Uterus (tissue), 2 donors: ENCODE results near the gene NAT9.

ENCODE experiments used
- POLR2A ChIP-seq, 2 donors: fragments of 450-650 bp; IDR thresholded peaks; one replicate each; pipeline ENCODE4 v1.6.1; 2016; ENCODE audit warnings: antibody characterized with exemption in 2 of 2, mild to moderate bottlenecking in 1 of 2, moderate library complexity in 1 of 2
- TF ChIP-seq, protein P1 (sequence below), 4 experiments: fragments of 200-600 bp in 2 of 4; fragments of 450-650 bp in 2 of 4; sonication (generic) in 2 of 4; IDR thresholded peaks; one replicate each; pipeline ENCODE4 v1.5.1; 2016 to 2019; ENCODE audit warnings: antibody characterized with exemption in 4 of 4, mild to moderate bottlenecking in 2 of 4, moderate library complexity in 1 of 4

DNA sequence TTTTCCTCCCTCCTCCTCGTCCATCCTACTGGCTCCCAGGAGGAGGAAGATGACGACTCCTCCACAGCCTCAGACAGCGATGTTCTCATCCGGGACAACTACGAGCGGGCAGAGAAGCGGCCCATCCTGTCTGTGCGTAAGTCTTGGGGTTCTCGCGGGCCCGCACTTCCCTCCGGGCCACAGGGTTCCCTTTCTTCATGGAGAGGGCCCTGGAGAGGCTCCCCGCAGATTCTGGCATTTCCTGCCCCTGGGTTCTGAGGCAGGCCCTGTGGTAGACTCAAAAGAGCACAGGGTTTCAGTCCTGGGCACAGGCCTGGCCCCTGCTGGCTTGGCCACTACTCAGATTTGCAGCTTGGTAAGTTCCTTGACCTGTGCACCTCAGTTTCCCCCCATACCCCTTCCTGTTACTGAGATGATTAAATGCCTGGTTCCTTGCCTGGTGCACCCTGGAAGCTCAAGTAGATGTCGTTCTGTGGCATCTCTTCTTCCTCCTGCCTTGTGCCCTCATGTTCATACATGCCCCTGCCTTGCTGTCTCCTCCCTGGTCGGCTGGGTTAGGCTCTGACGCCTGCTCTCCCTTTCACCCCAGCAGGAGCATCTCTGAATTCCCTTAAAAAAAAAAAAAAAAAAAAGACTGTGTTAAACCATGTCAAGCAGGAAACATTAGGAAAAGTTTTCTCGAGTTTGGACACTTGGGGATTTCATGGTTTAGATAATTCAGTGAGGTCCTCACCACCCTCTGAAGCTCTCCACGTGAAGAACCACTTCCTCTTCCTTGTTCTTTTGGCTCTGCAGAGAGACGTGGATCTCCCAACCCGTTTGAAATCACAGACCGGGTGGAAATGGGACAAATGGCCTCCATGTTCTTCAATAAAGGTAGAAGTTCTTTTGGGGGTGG lies 14.3 kb upstream of the NAT9 start:
- no peak for TF ChIP-seq POLR2A (IDR thresholded peaks at IDR 0.05)
- TF ChIP-seq, protein P1, sequence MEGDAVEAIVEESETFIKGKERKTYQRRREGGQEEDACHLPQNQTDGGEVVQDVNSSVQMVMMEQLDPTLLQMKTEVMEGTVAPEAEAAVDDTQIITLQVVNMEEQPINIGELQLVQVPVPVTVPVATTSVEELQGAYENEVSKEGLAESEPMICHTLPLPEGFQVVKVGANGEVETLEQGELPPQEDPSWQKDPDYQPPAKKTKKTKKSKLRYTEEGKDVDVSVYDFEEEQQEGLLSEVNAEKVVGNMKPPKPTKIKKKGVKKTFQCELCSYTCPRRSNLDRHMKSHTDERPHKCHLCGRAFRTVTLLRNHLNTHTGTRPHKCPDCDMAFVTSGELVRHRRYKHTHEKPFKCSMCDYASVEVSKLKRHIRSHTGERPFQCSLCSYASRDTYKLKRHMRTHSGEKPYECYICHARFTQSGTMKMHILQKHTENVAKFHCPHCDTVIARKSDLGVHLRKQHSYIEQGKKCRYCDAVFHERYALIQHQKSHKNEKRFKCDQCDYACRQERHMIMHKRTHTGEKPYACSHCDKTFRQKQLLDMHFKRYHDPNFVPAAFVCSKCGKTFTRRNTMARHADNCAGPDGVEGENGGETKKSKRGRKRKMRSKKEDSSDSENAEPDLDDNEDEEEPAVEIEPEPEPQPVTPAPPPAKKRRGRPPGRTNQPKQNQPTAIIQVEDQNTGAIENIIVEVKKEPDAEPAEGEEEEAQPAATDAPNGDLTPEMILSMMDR (IDR thresholded peaks at IDR 0.05), result no peak
